C1 segment of cervical spinal cord (tissue), 14 donors: ENCODE data around the gene NUDT16L1.

Experiments used
- DNase-seq, 14 donors: peaks; one replicate each; lab custom pipeline; 2025; lab: John Stamatoyannopoulos, UW

Gene NUDT16L1

GRCh38 chr16:4663777-4664465, 29.4 kb upstream of the NUDT16L1 start:
- peak in 12 of 14 donors; percentile 27 to 83 (median 62) for DNase-seq

GRCh38 chr16:4664538-4665418, 28.6 kb upstream of the NUDT16L1 start:
- peak in 1 of 14 donors; percentile 34 for DNase-seq

GRCh38 chr16:4666537-4667202, 26.7 kb upstream of the NUDT16L1 start:
- no peak for DNase-seq

GRCh38 chr16:4667203-4667963, 26.0 kb upstream of the NUDT16L1 start:
- DNase-seq: no peak

GRCh38 chr16:4668313-4668960, 24.9 kb upstream of the NUDT16L1 start:
- DNase-seq: no peak

- peak in 7 of 14 donors; percentile 10 to 82 (median 19) for DNase-seq
Observed at GRCh38 chr16:4673387-4674046, 19.8 kb upstream of the NUDT16L1 start.

- DNase-seq: no peak
Observed at GRCh38 chr16:4674926-4675530, 18.3 kb upstream of the NUDT16L1 start.

GRCh38 chr16:4675864-4676786, 17.2 kb upstream of the NUDT16L1 start:
- DNase-seq: peak in 1 of 14 donors; percentile 24

- DNase-seq: no peak
Observed at GRCh38 chr16:4676831-4677230, 16.5 kb upstream of the NUDT16L1 start.

- DNase-seq: peak in 6 of 14 donors; percentile 16 to 62 (median 40)
Observed at GRCh38 chr16:4677390-4677789, 16.0 kb upstream of the NUDT16L1 start.

GRCh38 chr16:4677994-4678393, 15.4 kb upstream of the NUDT16L1 start:
- no peak for DNase-seq

- no peak for DNase-seq
Observed at GRCh38 chr16:4678596-4678995, 14.8 kb upstream of the NUDT16L1 start.

GRCh38 chr16:4679156-4679849, 14.1 kb upstream of the NUDT16L1 start:
- DNase-seq: peak in 1 of 14 donors; percentile 22

- peak in 9 of 14 donors; percentile 31 to 79 (median 43) for DNase-seq
Observed at GRCh38 chr16:4679850-4680636, 13.3 kb upstream of the NUDT16L1 start.

- peak in 3 of 14 donors; percentile 16 to 90 (median 25) for DNase-seq
Observed at GRCh38 chr16:4680673-4681470, 12.5 kb upstream of the NUDT16L1 start.

- peak in 1 of 14 donors; percentile 62 for DNase-seq
Observed at GRCh38 chr16:4681471-4682083, 11.8 kb upstream of the NUDT16L1 start.
